HK-2 (cell line): Measurements from ENCODE around the gene WWOX.

Experiments used
- DNase-seq: peaks from one replicate; pipeline ENCODE4 v3.0.0-alpha.2; 2018; ENCODE audit not compliant: unreplicated experiment

WWOX gene

DNA sequence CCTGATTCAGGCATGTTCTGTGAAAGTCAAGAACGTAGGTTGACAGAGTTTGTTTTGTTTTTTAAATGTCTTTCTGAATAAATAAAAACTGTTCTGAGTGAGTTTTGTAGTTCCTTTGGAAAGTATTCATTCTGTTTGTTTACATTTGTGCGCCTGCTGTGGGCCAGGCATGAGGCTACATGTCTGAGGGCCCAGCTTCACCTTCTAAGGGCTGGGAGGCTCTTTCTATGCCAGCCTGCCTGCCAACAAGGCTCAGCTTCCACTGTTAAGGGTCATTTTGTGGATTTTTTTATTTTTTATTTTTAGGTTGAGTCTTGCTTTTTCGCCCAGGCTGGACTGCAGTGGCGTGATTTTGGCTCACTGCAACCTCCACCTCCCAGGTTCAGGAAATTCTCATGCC lies 6.1 kb downstream of the WWOX start:
- DNase-seq, result no peak

DNA sequence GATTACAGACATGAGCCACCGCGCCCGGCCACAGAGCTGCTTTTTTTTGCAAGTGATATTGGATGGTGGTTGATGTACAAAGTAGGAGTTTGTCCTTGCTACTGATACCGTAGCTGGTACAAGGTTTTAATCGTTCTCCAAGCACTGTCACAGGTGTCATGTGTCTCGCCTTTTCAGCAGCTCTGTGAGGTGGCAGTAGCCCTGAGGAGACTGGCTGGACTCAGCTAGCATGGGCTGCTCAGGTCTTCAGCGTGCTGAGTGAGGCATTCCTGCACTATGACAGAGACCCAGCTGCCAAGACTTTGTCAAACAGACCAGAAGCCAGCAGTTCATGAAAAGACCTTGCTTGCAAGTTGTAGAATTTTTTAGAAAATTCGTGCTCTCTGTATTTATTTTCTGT lies 7.2 kb downstream of the WWOX start:
- no peak for DNase-seq

DNA sequence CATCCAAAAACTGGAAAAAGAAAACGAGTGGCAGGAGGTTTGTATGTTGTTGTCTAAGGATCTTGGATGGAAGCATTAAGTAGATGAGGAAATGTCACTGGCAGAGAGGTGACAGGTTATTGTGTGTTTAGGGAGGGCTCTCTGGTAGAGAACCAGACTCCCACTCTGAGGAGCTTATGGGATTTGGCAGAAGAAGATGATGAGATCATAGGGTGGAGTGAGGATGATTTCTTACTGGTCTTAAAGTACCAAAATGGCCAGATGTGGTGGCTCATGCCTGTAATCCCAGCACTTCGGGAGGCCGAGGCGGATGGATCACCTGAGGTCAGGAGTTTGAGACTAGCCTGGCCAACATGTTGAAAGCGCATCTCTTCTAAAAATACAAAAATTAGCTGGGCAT lies 9.0 kb downstream of the WWOX start:
- no peak for DNase-seq

DNA sequence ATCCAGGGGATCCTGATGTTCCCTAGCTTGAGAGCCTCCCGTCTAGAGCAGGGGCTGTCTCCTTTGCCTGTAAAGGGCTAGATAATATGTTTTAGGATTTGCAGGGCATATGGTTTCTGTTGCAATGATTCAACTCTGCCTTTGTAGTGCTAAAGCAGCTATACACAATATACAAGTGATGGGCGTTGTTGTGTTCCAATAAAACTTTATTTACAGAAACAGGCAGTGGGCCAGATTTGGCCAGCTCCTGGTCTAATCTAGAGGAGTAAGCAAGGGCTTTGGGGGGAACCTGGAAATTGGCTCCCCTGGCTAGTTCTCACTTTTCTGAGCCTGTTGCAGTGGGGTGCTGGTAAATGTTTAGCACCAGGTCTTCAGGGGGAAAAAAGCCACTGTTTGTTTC lies 13.8 kb downstream of the WWOX start:
- DNase-seq, result no peak

DNA sequence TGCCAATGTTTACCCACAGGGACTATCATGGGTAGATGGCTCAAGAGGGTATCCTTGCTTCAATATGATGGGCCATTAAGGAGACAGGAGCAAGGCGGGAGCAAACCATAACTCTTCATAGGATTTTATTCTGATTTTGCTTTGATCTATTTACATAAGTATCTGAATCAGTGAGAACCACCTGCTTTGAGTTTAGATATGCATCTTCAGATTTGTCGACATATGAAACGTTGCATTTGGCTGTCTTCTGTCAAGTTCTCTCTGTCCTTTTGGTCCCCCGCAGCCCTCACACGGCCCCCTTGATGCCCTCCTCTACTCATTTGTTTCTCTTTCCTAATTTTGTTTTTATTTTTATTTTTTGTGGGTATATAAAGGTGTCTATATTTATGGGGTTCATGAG lies 16.2 kb downstream of the WWOX start:
- no peak for DNase-seq

GRCh38 chr16:78116946-78117345 lies 17.5 kb downstream of the WWOX start:
- DNase-seq, result no peak

GRCh38 chr16:78117391-78117790 lies 17.9 kb downstream of the WWOX start:
- no peak for DNase-seq

GRCh38 chr16:78118469-78119025 lies 19.1 kb downstream of the WWOX start:
- DNase-seq, result no peak

DNA sequence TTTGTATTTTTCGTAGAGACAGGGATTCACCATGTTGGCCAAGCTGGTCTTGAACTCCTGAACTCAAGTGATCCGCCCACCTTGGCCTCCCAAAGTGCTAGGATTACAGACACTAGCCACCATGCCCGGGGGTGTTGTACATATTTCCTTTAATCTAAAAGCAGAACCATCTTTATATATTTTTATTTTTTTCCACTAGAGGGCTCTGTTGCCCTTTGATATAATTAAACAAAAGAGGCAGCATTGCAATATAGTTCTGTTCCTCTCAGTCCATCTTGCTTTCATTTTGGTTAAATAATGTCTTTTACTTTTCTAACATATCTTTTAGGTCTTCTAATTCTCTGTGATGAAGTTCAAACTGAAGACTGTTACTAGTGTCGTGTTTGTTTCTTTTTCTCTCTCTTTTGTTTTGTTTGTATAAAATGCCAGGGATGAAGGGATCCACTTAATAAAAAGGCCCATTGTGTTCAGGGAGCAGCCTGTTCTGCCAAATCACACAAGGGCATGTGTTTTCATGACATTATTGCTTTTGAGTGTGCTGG lies 23.4 kb downstream of the WWOX start:
- no peak for DNase-seq

DNA sequence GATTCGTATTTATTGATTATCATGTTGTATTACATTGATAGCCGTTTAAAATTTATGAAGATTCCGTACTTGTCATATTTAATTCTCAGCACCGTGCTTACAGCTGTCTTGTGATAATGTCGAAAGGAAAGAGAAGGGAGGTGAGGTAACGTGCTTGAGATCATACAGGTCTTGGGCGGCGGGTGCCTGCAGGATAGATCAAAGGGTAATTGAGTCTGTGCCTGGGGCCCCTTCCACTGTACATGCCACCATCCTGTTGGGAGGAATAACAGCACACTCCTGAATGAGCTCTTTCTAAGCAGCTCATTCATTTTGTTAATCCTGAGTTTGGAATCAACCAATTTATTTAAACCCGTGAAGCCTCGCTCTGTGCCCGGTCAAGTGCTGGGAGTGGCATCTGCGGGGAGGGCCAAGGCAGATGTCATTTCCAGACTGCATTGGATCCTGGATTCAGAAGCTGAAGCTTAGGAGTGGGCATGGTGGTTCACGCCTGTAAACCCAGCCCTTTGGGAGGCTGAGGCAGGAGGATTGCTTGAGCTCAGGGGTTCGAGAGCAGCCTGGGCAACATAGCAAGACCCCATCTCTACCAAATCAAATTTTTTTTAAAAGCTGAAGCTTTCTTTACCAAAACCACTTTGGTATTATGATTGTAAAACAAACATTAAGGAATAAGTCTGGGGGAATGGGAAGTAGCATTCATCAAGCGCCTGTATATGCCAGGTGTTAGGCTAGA lies 25.8 kb downstream of the WWOX start:
- DNase-seq, result no peak

- DNase-seq, result no peak
Observed at GRCh38 chr16:78126662-78127061, 27.2 kb downstream of the WWOX start.

- DNase-seq, result no peak
Observed at GRCh38 chr16:78127130-78127529, 27.7 kb downstream of the WWOX start.

GRCh38 chr16:78128913-78129312 lies 29.5 kb downstream of the WWOX start:
- DNase-seq, result no peak

- no peak for DNase-seq
Observed at GRCh38 chr16:78129349-78129748, 29.9 kb downstream of the WWOX start.

DNA sequence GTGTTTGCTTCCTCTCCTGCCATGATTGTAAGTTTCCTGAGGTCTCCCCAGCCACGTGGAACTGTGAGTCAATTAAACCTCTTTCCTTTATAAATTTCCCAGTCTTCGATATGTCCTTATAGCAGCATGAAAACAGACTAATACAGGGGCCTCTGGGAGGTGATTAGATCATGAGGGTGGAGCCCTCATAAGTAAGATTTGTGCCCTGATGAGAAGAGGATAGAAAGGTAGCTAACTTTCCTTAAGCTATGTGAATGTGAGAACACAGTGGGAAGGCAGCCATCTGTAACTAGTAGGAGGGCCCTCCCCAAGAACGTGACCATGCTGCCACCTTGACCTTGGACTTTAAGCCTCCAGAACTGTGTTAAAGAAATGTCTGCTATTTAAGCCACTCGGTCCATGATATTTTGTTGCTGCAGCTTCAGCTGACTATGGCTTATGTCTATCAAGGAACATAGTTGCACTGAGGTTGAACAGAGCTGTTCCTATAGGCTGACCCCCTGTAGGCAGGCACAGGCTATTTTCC lies 30.7 kb downstream of the WWOX start:
- DNase-seq, result no peak

DNA sequence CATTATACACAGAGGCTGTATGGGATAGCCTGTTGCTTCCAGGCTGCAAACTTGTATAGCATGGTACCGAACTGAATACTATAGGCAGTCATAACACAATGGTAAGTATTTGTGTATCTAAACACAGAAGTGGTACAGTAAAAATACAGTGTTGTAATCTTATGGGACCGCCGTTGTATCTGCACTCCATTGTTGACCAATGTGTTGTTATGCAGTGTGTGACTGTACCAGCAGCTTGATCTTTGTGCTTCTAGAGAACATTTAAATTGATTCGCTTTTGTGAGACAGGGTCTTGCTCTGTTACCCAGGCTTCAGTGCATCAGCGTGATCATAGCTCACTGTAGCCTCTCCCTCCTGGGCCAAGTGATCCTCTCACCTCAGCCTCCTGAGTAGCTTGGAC lies 31.5 kb downstream of the WWOX start:
- no peak for DNase-seq

- no peak for DNase-seq
Observed at GRCh38 chr16:78133919-78134318, 34.5 kb downstream of the WWOX start.

- DNase-seq, result no peak
Observed at GRCh38 chr16:78134944-78135619, 35.6 kb downstream of the WWOX start.

- DNase-seq, result no peak
Observed at GRCh38 chr16:78137179-78137578, 37.7 kb downstream of the WWOX start.

GRCh38 chr16:78137782-78138616 lies 38.5 kb downstream of the WWOX start:
- no peak for DNase-seq

- DNase-seq, result no peak
Observed at GRCh38 chr16:78140818-78141466, 41.5 kb downstream of the WWOX start.
